Astrocyte of the spinal cord (primary cell): ENCODE measurements around the gene MAPK1.
"Not testable (repeated sequence)": the region's sequence is repeated elsewhere in the genome, so short reads cannot be mapped to it uniquely, and the experiment has no call there.

Source experiments
- DNase-seq: peaks from one replicate; pipeline ENCODE4 v3.0.0; 2011; ENCODE audit warnings: low read depth, low spot score
- H3K4me3 ChIP-seq: 2 replicates; pipeline ENCODE4 v1.5.1; 2011; ENCODE audit warnings: low read depth, mild to moderate bottlenecking, low read length, moderate library complexity
- in situ Hi-C: cut with HindIII; loops from 2 replicates; pipeline ENCODE4 v1.10.0; 2017; ENCODE audit warnings: low sequenced_read_pairs
- TF ChIP-seq, protein P1 (sequence below): IDR thresholded peaks from 2 replicates; pipeline ENCODE4 v1.5.1; 2012; ENCODE audit warnings: low read depth, mild to moderate bottlenecking, low read length, inconsistent platforms

Gene MAPK1

DNA sequence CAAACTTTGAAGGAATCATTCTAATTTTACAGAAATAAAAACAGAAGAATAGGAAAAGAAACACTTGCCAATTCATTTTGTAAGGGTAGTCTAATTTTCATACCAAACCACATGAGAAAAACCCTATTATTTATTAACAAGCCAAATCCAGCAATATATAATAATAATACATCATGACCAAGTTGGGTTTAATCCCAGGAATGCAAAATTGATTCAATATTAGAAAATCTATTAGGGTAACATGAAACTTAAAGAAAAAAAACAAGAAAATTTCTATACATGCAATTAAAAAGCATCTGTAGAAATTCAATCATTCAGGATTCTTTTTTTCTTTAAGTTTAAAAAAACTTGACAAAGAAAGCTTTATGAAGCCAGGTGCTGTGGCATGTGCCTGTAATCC is 16.8 kb downstream of the MAPK1 start:
- in situ Hi-C loops = no loop called here
- no peak for DNase-seq
- TF ChIP-seq, protein P1, sequence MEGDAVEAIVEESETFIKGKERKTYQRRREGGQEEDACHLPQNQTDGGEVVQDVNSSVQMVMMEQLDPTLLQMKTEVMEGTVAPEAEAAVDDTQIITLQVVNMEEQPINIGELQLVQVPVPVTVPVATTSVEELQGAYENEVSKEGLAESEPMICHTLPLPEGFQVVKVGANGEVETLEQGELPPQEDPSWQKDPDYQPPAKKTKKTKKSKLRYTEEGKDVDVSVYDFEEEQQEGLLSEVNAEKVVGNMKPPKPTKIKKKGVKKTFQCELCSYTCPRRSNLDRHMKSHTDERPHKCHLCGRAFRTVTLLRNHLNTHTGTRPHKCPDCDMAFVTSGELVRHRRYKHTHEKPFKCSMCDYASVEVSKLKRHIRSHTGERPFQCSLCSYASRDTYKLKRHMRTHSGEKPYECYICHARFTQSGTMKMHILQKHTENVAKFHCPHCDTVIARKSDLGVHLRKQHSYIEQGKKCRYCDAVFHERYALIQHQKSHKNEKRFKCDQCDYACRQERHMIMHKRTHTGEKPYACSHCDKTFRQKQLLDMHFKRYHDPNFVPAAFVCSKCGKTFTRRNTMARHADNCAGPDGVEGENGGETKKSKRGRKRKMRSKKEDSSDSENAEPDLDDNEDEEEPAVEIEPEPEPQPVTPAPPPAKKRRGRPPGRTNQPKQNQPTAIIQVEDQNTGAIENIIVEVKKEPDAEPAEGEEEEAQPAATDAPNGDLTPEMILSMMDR = no peak
- H3K4me3 ChIP-seq = no peak overlapping the region

DNA sequence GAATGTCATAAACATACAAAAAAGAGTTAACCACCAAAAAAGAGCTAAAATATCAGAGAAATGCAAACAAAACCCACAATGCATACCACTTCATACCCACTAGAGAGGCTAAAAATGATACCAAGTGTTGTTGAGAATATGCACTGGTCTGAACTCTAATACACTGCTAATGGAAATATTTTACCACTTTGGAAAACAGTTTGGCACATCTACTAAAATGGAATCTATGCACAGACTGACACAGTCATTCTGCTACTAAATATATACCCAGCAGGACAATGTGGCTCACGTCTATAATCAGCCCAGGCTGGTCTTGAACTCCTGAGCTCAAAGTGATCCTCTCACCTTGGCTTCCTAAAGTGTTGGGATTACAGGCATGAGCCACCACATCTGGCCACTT is 18.0 kb downstream of the MAPK1 start:
- TF ChIP-seq, protein P1 = no peak
- no peak overlapping the region for H3K4me3 ChIP-seq
- DNase-seq = no peak
- in situ Hi-C loops = no loop called here

DNA sequence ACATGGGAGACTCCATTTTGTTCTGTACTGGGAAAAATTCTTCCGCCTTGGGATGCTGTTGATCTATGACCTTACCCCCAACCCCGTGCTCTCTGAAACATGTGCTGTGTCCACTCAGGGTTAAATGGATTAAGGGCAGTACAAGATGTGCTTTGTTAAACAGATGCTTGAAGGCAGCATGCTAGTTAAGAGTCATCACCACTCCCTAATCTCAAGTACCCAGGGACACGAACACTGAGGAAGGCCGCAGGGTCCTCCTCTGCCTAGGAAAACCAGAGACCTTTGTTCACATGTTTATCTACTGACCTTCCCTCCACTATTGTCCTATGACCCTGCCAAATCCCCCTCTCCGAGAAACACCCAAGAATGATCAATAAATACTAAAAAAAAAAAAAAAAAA is 19.4 kb downstream of the MAPK1 start:
- in situ Hi-C loops, DNase-seq, H3K4me3 ChIP-seq: not testable (repeated sequence)

DNA sequence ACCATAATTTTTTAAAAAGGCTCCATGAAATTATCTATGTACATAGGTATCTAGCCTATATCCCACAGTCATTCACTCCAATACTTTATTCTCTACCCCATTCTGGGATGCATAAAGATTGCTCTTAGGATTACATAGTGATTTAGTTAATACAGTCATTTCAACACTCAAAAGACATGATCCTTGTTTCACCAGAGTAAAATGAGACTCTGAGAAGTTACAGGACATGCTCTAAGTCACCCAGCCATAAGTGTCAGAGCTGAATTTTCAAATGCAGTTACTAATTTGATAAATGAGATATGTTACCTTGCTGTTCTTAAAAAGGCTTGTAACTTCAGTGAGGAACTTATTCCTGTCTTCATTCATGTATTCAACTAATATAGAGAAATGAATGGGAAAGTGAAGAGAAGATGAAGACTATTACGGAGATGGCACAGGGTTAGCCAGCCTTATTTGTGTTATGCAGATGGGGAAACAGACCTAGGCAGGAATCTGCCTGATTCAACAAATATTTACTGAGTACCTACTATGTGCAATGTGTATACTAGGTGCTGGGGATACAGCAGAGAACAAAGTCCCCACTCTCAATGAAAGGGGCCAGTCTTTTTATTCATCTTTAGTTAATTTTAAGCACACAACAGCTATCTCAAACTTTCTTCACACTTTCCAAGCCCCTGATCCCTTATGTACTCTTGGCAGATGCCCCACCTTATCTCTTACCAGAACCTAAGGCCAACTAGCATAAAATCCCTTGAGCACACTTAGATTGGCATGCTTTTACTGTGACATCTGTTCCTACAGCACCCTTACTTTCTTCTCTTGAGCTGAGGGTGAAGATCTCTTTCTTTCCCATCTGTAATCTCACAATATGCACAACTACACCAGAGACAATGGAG is 21.6 kb downstream of the MAPK1 start:
- no peak for DNase-seq
- TF ChIP-seq, protein P1 = no peak
- in situ Hi-C loops = no loop called here

DNA sequence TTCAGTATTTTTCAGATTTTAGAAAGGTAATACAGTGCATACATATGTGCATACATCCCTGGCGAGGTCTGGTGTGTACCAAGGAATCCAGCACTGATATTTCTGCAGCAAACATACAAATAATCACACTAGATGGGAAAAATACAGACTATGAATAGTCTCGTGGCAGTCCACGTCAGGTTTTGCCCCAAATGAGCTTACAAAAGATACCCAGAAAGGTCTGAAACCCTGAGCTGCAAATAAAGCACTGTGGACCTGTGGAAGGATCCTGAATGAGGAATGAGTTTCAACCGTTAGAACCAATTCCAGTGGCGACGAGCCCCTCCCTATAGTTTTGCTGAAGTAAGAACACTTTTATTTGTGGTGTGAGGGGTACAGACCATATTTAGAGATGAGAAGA is 24.5 kb downstream of the MAPK1 start:
- no peak for DNase-seq
- TF ChIP-seq, protein P1 = no peak
- no peak overlapping the region for H3K4me3 ChIP-seq
- in situ Hi-C loops = no loop called here

More for the DNA sequence above, 21.6 kb downstream of the MAPK1 start:
- H3K4me3 ChIP-seq = no peak overlapping the region

DNA sequence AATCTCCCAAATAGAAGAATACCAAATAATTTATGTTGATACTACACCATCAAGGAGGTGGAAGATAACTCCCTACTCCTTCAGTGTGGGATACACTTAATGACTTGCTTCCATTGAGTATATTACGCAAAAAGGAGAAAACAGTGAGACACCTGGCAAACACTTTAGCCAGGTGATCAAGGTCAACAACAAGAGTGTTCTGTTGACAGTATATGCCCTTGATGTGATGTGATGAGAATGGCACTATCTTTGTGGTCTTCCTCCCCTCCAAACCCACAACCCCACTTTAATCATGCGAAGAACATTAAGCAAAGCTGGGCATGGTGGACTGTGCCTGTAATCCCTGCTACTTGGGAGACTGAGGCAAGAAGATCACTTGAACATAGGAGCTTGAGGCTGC is 26.0 kb downstream of the MAPK1 start:
- no peak for DNase-seq
- H3K4me3 ChIP-seq = no peak overlapping the region
- TF ChIP-seq, protein P1 = no peak
- in situ Hi-C loops = no loop called here

DNA sequence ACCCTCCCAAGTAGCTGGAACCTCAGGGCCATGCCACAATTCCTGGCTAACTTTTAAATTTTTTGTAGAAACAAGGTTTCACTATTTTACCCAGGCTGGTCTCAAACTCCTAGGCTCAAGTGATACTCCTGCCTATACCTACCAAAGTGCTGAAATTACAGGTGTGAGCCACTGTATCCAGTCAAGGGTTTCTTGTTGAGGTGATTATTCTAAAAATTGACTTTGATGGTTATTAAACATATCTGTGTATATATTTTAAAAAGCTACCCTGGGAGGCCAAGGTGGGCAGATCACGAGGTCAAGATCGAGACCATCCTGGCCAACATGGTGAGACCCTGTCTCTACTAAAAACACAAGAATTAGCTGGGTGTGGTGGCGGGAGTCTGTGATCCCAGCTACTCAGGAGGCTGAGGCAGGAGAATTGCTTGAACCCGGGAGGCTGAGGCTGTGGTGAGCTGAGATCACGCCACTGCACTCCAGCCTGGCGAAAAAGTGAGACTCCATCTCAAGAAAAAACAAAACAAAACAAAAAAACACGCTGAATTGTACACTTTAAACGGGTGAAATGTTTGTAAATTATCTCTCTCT is 27.1 kb downstream of the MAPK1 start:
- no peak for DNase-seq
- in situ Hi-C loops = no loop called here

More for the DNA sequence above, 27.1 kb downstream of the MAPK1 start:
- no peak overlapping the region for H3K4me3 ChIP-seq
- TF ChIP-seq, protein P1 = no peak
